Gastrocnemius medialis (tissue), 4 donors: ENCODE data around the gene MFSD11. TPM values are rescaled to one million over a fixed set of nuclear protein-coding genes. Genes with fewer than 3 reads are reported as not detected.
"Not testable (repeated sequence)": the region's sequence is repeated elsewhere in the genome, so short reads cannot be mapped to it uniquely, and the experiment has no call there.

ENCODE experiments used
- ATAC-seq, 2 donors: fragments of 150-250 bp; one replicate each; pipeline ENCODE4 v1.9.1; 2016
- DNase-seq, 2 donors: peaks; one replicate each; pipeline ENCODE4 v3.0.0-alpha.2; 2019
- H3K27ac ChIP-seq, 4 donors: fragments of 200-600 bp; sonication (generic); 1 replicate in 1 of 4; 2 replicates in 3 of 4; pipeline ENCODE4 v1.5.1; 2016 to 2018; ENCODE audit warnings: mild to moderate bottlenecking in 2 of 4, moderate library complexity in 1 of 4
- H3K27me3 ChIP-seq, 3 donors: fragments of 200-600 bp; sonication (generic) in 2 of 3; 1 replicate in 1 of 3; 2 replicates in 2 of 3; pipeline versions ENCODE4 v1.5.1 to v1.6.0; 2016 to 2019; ENCODE audit warnings: mild to moderate bottlenecking in 1 of 3, moderate library complexity in 1 of 3
- H3K36me3 ChIP-seq, 2 donors: fragments of 200-600 bp; sonication (generic) in 1 of 2; one replicate each; pipeline ENCODE4 v1.5.1; 2017 to 2018
- H3K4me1 ChIP-seq, 2 donors: fragments of 200-600 bp; sonication (generic) in 1 of 2; one replicate each; pipeline ENCODE4 v1.5.1; 2016 to 2017; ENCODE audit warnings: mild to moderate bottlenecking in 2 of 2
- H3K4me3 ChIP-seq, 4 donors: fragments of 200-600 bp; sonication (generic) in 3 of 4; 1 replicate in 1 of 4; 2 replicates in 3 of 4; pipeline ENCODE4 v1.5.1; 2016 to 2019; ENCODE audit warnings: mild to moderate bottlenecking in 2 of 4
- H3K9me3 ChIP-seq, 3 donors: fragments of 200-600 bp; sonication (generic) in 2 of 3; 1 replicate in 1 of 3; 2 replicates in 2 of 3; pipeline ENCODE4 v1.5.1; 2016 to 2019
- CTCF ChIP-seq, 5 experiments: fragments of 450-650 bp in 3 of 5; fragments of 200-600 bp in 2 of 5; sonication (generic) in 2 of 5; IDR thresholded peaks in 4 of 5; conservative IDR thresholded peaks in 1 of 5; 1 replicate in 4 of 5; 2 replicates in 1 of 5; pipeline ENCODE4 v1.5.1; 2016 to 2019; ENCODE audit warnings: antibody characterized with exemption in 5 of 5, mild to moderate bottlenecking in 3 of 5, moderate library complexity in 3 of 5
- POLR2A ChIP-seq, 2 donors: fragments of 450-650 bp; IDR thresholded peaks; one replicate each; pipeline ENCODE4 v1.6.1; 2017; ENCODE audit warnings: antibody characterized with exemption in 2 of 2, mild to moderate bottlenecking in 2 of 2, moderate library complexity in 2 of 2
- in situ Hi-C, 4 donors: fragments of 200-750 bp; cut with MboI; loops; one replicate each; pipeline versions ENCODE4 v1.15.0 to v1.8.0; 2017; ENCODE audit warnings: low sequenced_read_pairs in 4 of 4
- intact Hi-C: fragments of 100-400 bp; cut with DNase I; formaldehyde crosslinking; loops from one replicate; pipeline ENCODE4 v1.15.1; 2023; ENCODE audit warnings: low total_unique reads
- total RNA-seq, 4 donors: library from RNA; depleted of rRNA; stranded (reverse); fragments of >200 nt; gene quantifications; one replicate each; pipeline versions ENCODE4 v1.1.0 to v1.2.3, GENCODE V29; 2016

The MFSD11 gene
- total RNA-seq, 4 donors from 2014 or later: 14.0 to 24.2 (median 19.5) TPM

- ATAC-seq (no peak), DNase-seq (no peak)
- H3K27ac ChIP-seq: no peak overlapping the region
- peaks cover 0 to 7% (median 0%) of the 10 kb centered on the region in 3 donors for H3K27me3 ChIP-seq
- H3K4me3 ChIP-seq: no peak overlapping the region
- H3K9me3 ChIP-seq: no peaks in the 10 kb centered on the region
- TF ChIP-seq POLR2A (IDR thresholded peaks at IDR 0.05) (no peak), CTCF (IDR thresholded peaks at IDR 0.05 in 4 of 5, conservative IDR thresholded peaks at IDR 0.05 in 1 of 5) (no peak)
- H3K4me1 ChIP-seq: no peaks in the 10 kb centered on the region
- intact Hi-C loops: no loop called here
- in situ Hi-C loops: no loop called here
- H3K36me3 ChIP-seq: no peaks in the 10 kb centered on the region
Measured at GRCh38 chr17:76810956-76811355, 73.0 kb downstream of the MFSD11 start.

GRCh38 chr17:76811834-76812233, 73.9 kb downstream of the MFSD11 start:
- ATAC-seq (no peak), DNase-seq (no peak)
- no peaks in the 10 kb centered on the region for H3K9me3 ChIP-seq
- peaks cover 0 to 7% (median 0%) of the 10 kb centered on the region in 3 donors for H3K27me3 ChIP-seq
- intact Hi-C loops (no loop called here), in situ Hi-C loops (no loop called here)
- H3K4me3 ChIP-seq: no peak overlapping the region
- no peak overlapping the region for H3K27ac ChIP-seq
- TF ChIP-seq POLR2A (IDR thresholded peaks at IDR 0.05) (no peak), CTCF (IDR thresholded peaks at IDR 0.05 in 4 of 5, conservative IDR thresholded peaks at IDR 0.05 in 1 of 5) (no peak)
- H3K4me1 ChIP-seq: no peaks in the 10 kb centered on the region
- H3K36me3 ChIP-seq: no peaks in the 10 kb centered on the region

- Histone ChIP-seq H3K4me3 (no peak overlapping the region), H3K9me3 (no peaks in the 10 kb centered on the region), H3K27me3 (peaks cover 0 to 7% (median 0%) of the 10 kb centered on the region in 3 donors), H3K36me3 (no peaks in the 10 kb centered on the region), H3K27ac (no peak overlapping the region), H3K4me1 (no peaks in the 10 kb centered on the region)
- ATAC-seq (no peak), DNase-seq (no peak)
- TF ChIP-seq CTCF (IDR thresholded peaks at IDR 0.05 in 4 of 5, conservative IDR thresholded peaks at IDR 0.05 in 1 of 5) (no peak), POLR2A (IDR thresholded peaks at IDR 0.05) (no peak)
- in situ Hi-C loops (no loop called here), intact Hi-C loops (no loop called here)
Measured at GRCh38 chr17:76812263-76812662, 74.3 kb downstream of the MFSD11 start.

- TF ChIP-seq POLR2A (IDR thresholded peaks at IDR 0.05) (no peak), CTCF (IDR thresholded peaks at IDR 0.05 in 4 of 5, conservative IDR thresholded peaks at IDR 0.05 in 1 of 5) (no peak)
- no peak for ATAC-seq
- intact Hi-C loops: no loop called here
- Histone ChIP-seq H3K36me3 (no peaks in the 10 kb centered on the region), H3K27ac (no peak overlapping the region), H3K9me3 (no peaks in the 10 kb centered on the region), H3K4me3 (no peak overlapping the region), H3K27me3 (peaks cover 0 to 7% (median 0%) of the 10 kb centered on the region in 3 donors), H3K4me1 (no peaks in the 10 kb centered on the region)
- DNase-seq: no peak
- in situ Hi-C loops: no loop called here
Measured at GRCh38 chr17:76812968-76813367, 75.0 kb downstream of the MFSD11 start.

GRCh38 chr17:76815907-76816589, 78.1 kb downstream of the MFSD11 start:
- H3K4me1 ChIP-seq, H3K27ac ChIP-seq, H3K4me3 ChIP-seq, in situ Hi-C loops, H3K36me3 ChIP-seq, H3K9me3 ChIP-seq, intact Hi-C loops, DNase-seq, ATAC-seq, H3K27me3 ChIP-seq: not testable (repeated sequence)
